Measurements from ENCODE around the gene ALDH2.
"Not testable (repeated sequence)": the region's sequence is repeated elsewhere in the genome, so short reads cannot be mapped to it uniquely, and the experiment has no call there.

The ALDH2 gene

GRCh38 chr12:111759991-111760390, 6.7 kb upstream of the ALDH2 start:
- DNase-seq, result no peak

- DNase-seq, result no peak
Observed at GRCh38 chr12:111761099-111761498, 5.6 kb upstream of the ALDH2 start.

GRCh38 chr12:111761706-111762105, 5.0 kb upstream of the ALDH2 start:
- DNase-seq, result no peak

- DNase-seq, result not testable (repeated sequence)
Observed at GRCh38 chr12:111763552-111763951, 3.2 kb upstream of the ALDH2 start.

GRCh38 chr12:111764120-111764821, 2.5 kb upstream of the ALDH2 start:
- no peak for DNase-seq

- DNase-seq, result peak in 1 of 3 donors; percentile 14
Observed at GRCh38 chr12:111767362-111768158, 827 bp downstream of the ALDH2 start.

GRCh38 chr12:111768159-111768895, 1.6 kb downstream of the ALDH2 start:
- DNase-seq, result no peak

GRCh38 chr12:111769599-111769998, 2.9 kb downstream of the ALDH2 start:
- DNase-seq, result no peak

- DNase-seq, result peak; percentile 89 to 95 (median 94)
Observed at GRCh38 chr12:111773801-111774551, 7.2 kb downstream of the ALDH2 start.

- DNase-seq, result peak; percentile 92 to 94 (median 94)
Observed at GRCh38 chr12:111775205-111776193, 8.8 kb downstream of the ALDH2 start.

GRCh38 chr12:111776836-111777344, 10.2 kb downstream of the ALDH2 start:
- DNase-seq, result peak in 1 of 3 donors; percentile 10

GRCh38 chr12:111777345-111778045, 10.8 kb downstream of the ALDH2 start:
- DNase-seq, result peak; percentile 78 to 82 (median 81)

- peak in 2 of 3 donors; percentile 14 to 19 for DNase-seq
Observed at GRCh38 chr12:111780166-111780565, 13.4 kb downstream of the ALDH2 start.

GRCh38 chr12:111780615-111781014, 13.9 kb downstream of the ALDH2 start:
- DNase-seq, result peak in 1 of 3 donors; percentile 10

GRCh38 chr12:111781085-111781658, 14.4 kb downstream of the ALDH2 start:
- no peak for DNase-seq

GRCh38 chr12:111783046-111783445, 16.3 kb downstream of the ALDH2 start:
- DNase-seq, result no peak

GRCh38 chr12:111784953-111785352, 18.2 kb downstream of the ALDH2 start:
- no peak for DNase-seq

- DNase-seq, result peak in 2 of 3 donors; percentile 49 to 75
Observed at GRCh38 chr12:111785651-111786050, 18.9 kb downstream of the ALDH2 start.

- DNase-seq, result peak; percentile 68 to 73 (median 72)
Observed at GRCh38 chr12:111788178-111788654, 21.5 kb downstream of the ALDH2 start.

- DNase-seq, result no peak
Observed at GRCh38 chr12:111789779-111790178, 23.0 kb downstream of the ALDH2 start.
